HG03060 (cell line): Measurements from ENCODE around the gene UBE2L6.

Experiments used
- ATAC-seq: cut with Tn5 transposase; IDR thresholded peaks from one replicate; pipeline ENCODE4 v1.9.1; 2021; ENCODE audit warnings: low read depth, moderate number of reproducible peaks; ENCODE audit not compliant: unreplicated experiment

UBE2L6 gene

GRCh38 chr11:57568330-57568766 is 876 bp upstream of the UBE2L6 start:
- ATAC-seq = peak; percentile 60

GRCh38 chr11:57566905-57567514 is 462 bp downstream of the UBE2L6 start:
- ATAC-seq = no peak

GRCh38 chr11:57566005-57566904 is 1.2 kb downstream of the UBE2L6 start:
- peak; percentile 59 for ATAC-seq

- no peak for ATAC-seq
Measured at GRCh38 chr11:57562596-57562995, 4.9 kb downstream of the UBE2L6 start.

- ATAC-seq = no peak
Measured at GRCh38 chr11:57560146-57560545, 7.3 kb downstream of the UBE2L6 start.

- ATAC-seq = no peak
Measured at GRCh38 chr11:57556041-57556440, 11.4 kb downstream of the UBE2L6 start.

- no peak for ATAC-seq
Measured at GRCh38 chr11:57555393-57555792, 12.1 kb downstream of the UBE2L6 start.

- no peak for ATAC-seq
Measured at GRCh38 chr11:57552479-57552878, 15.0 kb downstream of the UBE2L6 start.

GRCh38 chr11:57551941-57552340 is 15.5 kb downstream of the UBE2L6 start:
- ATAC-seq = no peak

GRCh38 chr11:57549983-57550382 is 17.5 kb downstream of the UBE2L6 start:
- no peak for ATAC-seq

- peak; percentile 80 for ATAC-seq
Measured at GRCh38 chr11:57547854-57548377, 19.6 kb downstream of the UBE2L6 start.

GRCh38 chr11:57546869-57547475 is 20.5 kb downstream of the UBE2L6 start:
- no peak for ATAC-seq

- no peak for ATAC-seq
Measured at GRCh38 chr11:57546451-57546850, 21.0 kb downstream of the UBE2L6 start.

- no peak for ATAC-seq
Measured at GRCh38 chr11:57545883-57546282, 21.6 kb downstream of the UBE2L6 start.

- no peak for ATAC-seq
Measured at GRCh38 chr11:57544566-57544965, 22.9 kb downstream of the UBE2L6 start.

- ATAC-seq = no peak
Measured at GRCh38 chr11:57543593-57543992, 23.9 kb downstream of the UBE2L6 start.

GRCh38 chr11:57542582-57542981 is 24.9 kb downstream of the UBE2L6 start:
- no peak for ATAC-seq

- no peak for ATAC-seq
Measured at GRCh38 chr11:57541169-57541568, 26.3 kb downstream of the UBE2L6 start.

- ATAC-seq = no peak
Measured at GRCh38 chr11:57539342-57539741, 28.1 kb downstream of the UBE2L6 start.

- ATAC-seq = no peak
Measured at GRCh38 chr11:57536947-57537619, 30.4 kb downstream of the UBE2L6 start, which contains the start of gene SMTNL1. SMTNL1 (plus strand) TSS chr11:57537595; CDS start chr11:57542643, 5,048 bp downstream.
